ENCODE data around the gene HSD3B1.

GRCh38 chr1:119483441-119484200 lies 23.4 kb upstream of the HSD3B1 start:
- TF ChIP-seq CTCF (IDR thresholded peaks at IDR 0.05; ENCODE audit: poor library complexity) = no peak
- TF ChIP-seq EZH2phosphoT487 (IDR thresholded peaks at IDR 0.05; ENCODE audit: low read depth, severe bottlenecking, unreplicated experiment) = no peak

Measured in hepatocyte (in vitro differentiated cells).